ENCODE measurements around the gene ADPRHL1. TPM values are rescaled to one million over a fixed set of nuclear protein-coding genes. Genes with fewer than 3 reads are reported as not detected.
"Not testable (repeated sequence)": the region's sequence is repeated elsewhere in the genome, so short reads cannot be mapped to it uniquely, and the experiment has no call there.

ADPRHL1 gene
- total RNA-seq, 1 donor from 2014 or later: 0.62 TPM

- DNase-seq (ENCODE audit: low spot score): no peak
- Mint-ChIP-seq H3K4me3 (no peak overlapping the region), H3K36me3 (ENCODE audit: low read depth) (no peaks in the 10 kb centered on the region)
Measured at GRCh38 chr13:113383089-113383488, 70.2 kb downstream of the ADPRHL1 start.

GRCh38 chr13:113382542-113382941, 70.7 kb downstream of the ADPRHL1 start:
- H3K36me3 Mint-ChIP-seq (ENCODE audit: low read depth); H3K9me3 Mint-ChIP-seq; intact Hi-C loops (cut with micrococcal nuclease); H3K27ac Mint-ChIP-seq; DNase-seq (ENCODE audit: low spot score); H3K4me1 Mint-ChIP-seq (ENCODE audit: low read depth); H3K4me3 Mint-ChIP-seq: not testable (repeated sequence)
- peaks cover 13% of the 10 kb centered on the region for H3K27me3 Mint-ChIP-seq (ENCODE audit: insufficient read depth)

More at GRCh38 chr13:113383089-113383488, 70.2 kb downstream of the ADPRHL1 start:
- Mint-ChIP-seq H3K9me3 (no peaks in the 10 kb centered on the region), H3K27me3 (ENCODE audit: insufficient read depth) (peaks cover 9% of the 10 kb centered on the region), H3K27ac (no peak overlapping the region), H3K4me1 (ENCODE audit: low read depth) (no peaks in the 10 kb centered on the region)
- intact Hi-C loops (cut with micrococcal nuclease): no loop called here

- Mint-ChIP-seq H3K36me3 (ENCODE audit: low read depth) (no peaks in the 10 kb centered on the region), H3K4me3 (no peak overlapping the region), H3K27me3 (ENCODE audit: insufficient read depth) (peaks cover 7% of the 10 kb centered on the region), H3K9me3 (no peaks in the 10 kb centered on the region), H3K27ac (no peak overlapping the region), H3K4me1 (ENCODE audit: low read depth) (no peaks in the 10 kb centered on the region)
- no peak for DNase-seq (ENCODE audit: low spot score)
- intact Hi-C loops (cut with micrococcal nuclease): no loop called here
Measured at GRCh38 chr13:113378825-113379224, 74.5 kb downstream of the ADPRHL1 start.

GRCh38 chr13:113374511-113375175, 78.6 kb downstream of the ADPRHL1 start:
- Mint-ChIP-seq H3K36me3 (ENCODE audit: low read depth) (no peaks in the 10 kb centered on the region), H3K4me1 (ENCODE audit: low read depth) (no peaks in the 10 kb centered on the region), H3K27ac (no peak overlapping the region), H3K4me3 (no peak overlapping the region), H3K27me3 (ENCODE audit: insufficient read depth) (peaks cover 6% of the 10 kb centered on the region), H3K9me3 (no peaks in the 10 kb centered on the region)
- DNase-seq (ENCODE audit: low spot score): no peak
- intact Hi-C loops (cut with micrococcal nuclease): loop anchor here (5.0 kb wide), 1 partner anchor 97 kb away; no protein-coding TSS in a partner anchor

GRCh38 chr13:113373811-113374485, 79.3 kb downstream of the ADPRHL1 start:
- Mint-ChIP-seq H3K27ac (no peak overlapping the region), H3K36me3 (ENCODE audit: low read depth) (no peaks in the 10 kb centered on the region), H3K4me1 (ENCODE audit: low read depth) (no peaks in the 10 kb centered on the region), H3K9me3 (no peaks in the 10 kb centered on the region), H3K27me3 (ENCODE audit: insufficient read depth) (peaks cover 4% of the 10 kb centered on the region), H3K4me3 (no peak overlapping the region)
- DNase-seq (ENCODE audit: low spot score): no peak
- intact Hi-C loops (cut with micrococcal nuclease): loop anchor here (5.0 kb wide), 1 partner anchor 97 kb away; no protein-coding TSS in a partner anchor

- not testable (repeated sequence) for H3K27me3 Mint-ChIP-seq (ENCODE audit: insufficient read depth); H3K9me3 Mint-ChIP-seq; H3K27ac Mint-ChIP-seq; H3K36me3 Mint-ChIP-seq (ENCODE audit: low read depth); DNase-seq (ENCODE audit: low spot score); H3K4me1 Mint-ChIP-seq (ENCODE audit: low read depth); H3K4me3 Mint-ChIP-seq
- intact Hi-C loops (cut with micrococcal nuclease): loop anchor here (5.0 kb wide), 1 partner anchor 94 kb away; no protein-coding TSS in a partner anchor
Measured at GRCh38 chr13:113371701-113372100, 81.6 kb downstream of the ADPRHL1 start.

- Mint-ChIP-seq H3K4me1 (ENCODE audit: low read depth) (no peaks in the 10 kb centered on the region), H3K36me3 (ENCODE audit: low read depth) (no peaks in the 10 kb centered on the region), H3K4me3 (no peak overlapping the region), H3K9me3 (no peaks in the 10 kb centered on the region), H3K27me3 (ENCODE audit: insufficient read depth) (no peaks in the 10 kb centered on the region), H3K27ac (no peak overlapping the region)
- intact Hi-C loops (cut with micrococcal nuclease): loop anchor here (5.0 kb wide), 1 partner anchor 94 kb away; no protein-coding TSS in a partner anchor
- DNase-seq (ENCODE audit: low spot score): no peak
Measured at GRCh38 chr13:113371061-113371460, 82.2 kb downstream of the ADPRHL1 start.

- H3K27me3 Mint-ChIP-seq (ENCODE audit: insufficient read depth): no peaks in the 10 kb centered on the region
- H3K4me3 Mint-ChIP-seq: no peak overlapping the region
- no peak for DNase-seq (ENCODE audit: low spot score)
- intact Hi-C loops (cut with micrococcal nuclease): loop anchor here (5.0 kb wide), 1 partner anchor 93 kb away; no protein-coding TSS in a partner anchor
- H3K27ac Mint-ChIP-seq: no peak overlapping the region
- H3K9me3 Mint-ChIP-seq: no peaks in the 10 kb centered on the region
- H3K36me3 Mint-ChIP-seq (ENCODE audit: low read depth): no peaks in the 10 kb centered on the region
- no peaks in the 10 kb centered on the region for H3K4me1 Mint-ChIP-seq (ENCODE audit: low read depth)
Measured at GRCh38 chr13:113369881-113370280, 83.4 kb downstream of the ADPRHL1 start.

- H3K9me3 Mint-ChIP-seq: no peaks in the 10 kb centered on the region
- H3K36me3 Mint-ChIP-seq (ENCODE audit: low read depth): no peaks in the 10 kb centered on the region
- H3K4me1 Mint-ChIP-seq (ENCODE audit: low read depth): no peaks in the 10 kb centered on the region
- no peak overlapping the region for H3K4me3 Mint-ChIP-seq
- H3K27ac Mint-ChIP-seq: no peak overlapping the region
- H3K27me3 Mint-ChIP-seq (ENCODE audit: insufficient read depth): no peaks in the 10 kb centered on the region
- intact Hi-C loops (cut with micrococcal nuclease): no loop called here
- DNase-seq (ENCODE audit: low spot score): no peak
Measured at GRCh38 chr13:113369189-113369588, 84.1 kb downstream of the ADPRHL1 start.

GRCh38 chr13:113368353-113368752, 84.9 kb downstream of the ADPRHL1 start:
- not testable (repeated sequence) for DNase-seq (ENCODE audit: low spot score)

GRCh38 chr13:113367771-113368170, 85.5 kb downstream of the ADPRHL1 start:
- no peak for DNase-seq (ENCODE audit: low spot score)
- intact Hi-C loops (cut with micrococcal nuclease): no loop called here
- Mint-ChIP-seq H3K9me3 (no peaks in the 10 kb centered on the region), H3K27ac (no peak overlapping the region), H3K36me3 (ENCODE audit: low read depth) (no peaks in the 10 kb centered on the region), H3K4me3 (no peak overlapping the region), H3K27me3 (ENCODE audit: insufficient read depth) (peaks cover under 1% of the 10 kb centered on the region), H3K4me1 (ENCODE audit: low read depth) (no peaks in the 10 kb centered on the region)

More at GRCh38 chr13:113368353-113368752, 84.9 kb downstream of the ADPRHL1 start:
- H3K9me3 Mint-ChIP-seq; H3K36me3 Mint-ChIP-seq (ENCODE audit: low read depth); intact Hi-C loops (cut with micrococcal nuclease); H3K27ac Mint-ChIP-seq; H3K27me3 Mint-ChIP-seq (ENCODE audit: insufficient read depth); H3K4me3 Mint-ChIP-seq; H3K4me1 Mint-ChIP-seq (ENCODE audit: low read depth): not testable (repeated sequence)

GRCh38 chr13:113367020-113367560, 86.2 kb downstream of the ADPRHL1 start:
- Mint-ChIP-seq H3K27me3 (ENCODE audit: insufficient read depth) (peaks cover 8% of the 10 kb centered on the region), H3K27ac (no peak overlapping the region), H3K4me1 (ENCODE audit: low read depth) (no peaks in the 10 kb centered on the region), H3K36me3 (ENCODE audit: low read depth) (no peaks in the 10 kb centered on the region), H3K9me3 (no peaks in the 10 kb centered on the region), H3K4me3 (no peak overlapping the region)
- no peak for DNase-seq (ENCODE audit: low spot score)
- intact Hi-C loops (cut with micrococcal nuclease): no loop called here

GRCh38 chr13:113365971-113366588, 87.2 kb downstream of the ADPRHL1 start:
- Mint-ChIP-seq H3K9me3 (no peaks in the 10 kb centered on the region), H3K4me3 (no peak overlapping the region), H3K27ac (no peak overlapping the region), H3K36me3 (ENCODE audit: low read depth) (no peaks in the 10 kb centered on the region), H3K4me1 (ENCODE audit: low read depth) (no peaks in the 10 kb centered on the region), H3K27me3 (ENCODE audit: insufficient read depth) (peaks cover 18% of the 10 kb centered on the region)
- intact Hi-C loops (cut with micrococcal nuclease): no loop called here
- DNase-seq (ENCODE audit: low spot score): no peak

Data from activated T-helper 1 cell treated with anti-CD3 and anti-CD28 coated beads, Interleukin-12 subunit alpha, Interleukin-12 subunit beta, Interleukin-2, Interleukin-4 antibody, amounts not matched to agents 30 ng/mL and 10 ng/mL and 1 ng/mL, durations not matched to agents 14 hours and 24 hours and 36 hours (primary cell).